Astrocyte (in vitro differentiated cells and primary cell): ENCODE results near the gene STRN. TPM values are rescaled to one million over a fixed set of nuclear protein-coding genes. Genes with fewer than 3 reads are reported as not detected.

Experiments used
- DNase-seq: peaks from one replicate; pipeline ENCODE4 v3.0.0-alpha.2; 2010; ENCODE audit warnings: low read depth
- FAIRE-seq: peaks from 2 replicates; lab custom pipeline; 2011; peaks lifted over from hg19 to GRCh38; lab: Jason Lieb, UNC
- H2AFZ ChIP-seq: 2 replicates; pipeline ENCODE4 v1.6.0; 2012; ENCODE audit warnings: low read depth, low read length, inconsistent platforms
- H3K27ac ChIP-seq: 2 replicates; pipeline ENCODE4 v1.5.1; 2011; ENCODE audit warnings: low read depth, low read length, inconsistent platforms
- H3K27me3 ChIP-seq: 2 replicates; pipeline ENCODE4 v1.6.0; 2011; ENCODE audit warnings: low read length, inconsistent platforms; ENCODE audit not compliant: insufficient read depth
- H3K36me3 ChIP-seq: 2 replicates; pipeline ENCODE4 v1.5.1; 2011; ENCODE audit warnings: low read length, inconsistent platforms; ENCODE audit not compliant: insufficient read depth
- H3K4me1 ChIP-seq: 2 replicates; pipeline ENCODE4 v1.5.1; 2011; ENCODE audit warnings: low read length, inconsistent platforms; ENCODE audit not compliant: insufficient read depth
- H3K4me2 ChIP-seq: 2 replicates; pipeline ENCODE4 v1.6.0; 2012; ENCODE audit warnings: low read length, inconsistent platforms
- H3K4me3 ChIP-seq: 2 replicates; pipeline ENCODE4 v1.5.1; 2011; ENCODE audit warnings: low read depth, mild to moderate bottlenecking, low read length, inconsistent platforms; ENCODE audit not compliant: insufficient read depth
- H3K79me2 ChIP-seq: 2 replicates; pipeline ENCODE4 v1.6.0; 2012; ENCODE audit warnings: mild to moderate bottlenecking, low read length, inconsistent platforms; ENCODE audit not compliant: insufficient read depth
- H3K9ac ChIP-seq: 2 replicates; pipeline ENCODE4 v1.6.0; 2012; ENCODE audit warnings: mild to moderate bottlenecking, low read length, inconsistent platforms
- H3K9me3 ChIP-seq: 2 replicates; pipeline ENCODE4 v1.5.1; 2012; ENCODE audit warnings: low read depth, mild to moderate bottlenecking, low read length, inconsistent platforms; ENCODE audit not compliant: insufficient read depth
- H4K20me1 ChIP-seq: 2 replicates; pipeline ENCODE4 v1.6.0; 2012; ENCODE audit warnings: low read length, inconsistent platforms; ENCODE audit not compliant: insufficient read depth
- H3K27ac Mint-ChIP-seq: one replicate; pipeline ENCODE4 v1.8.0; 2021; ENCODE audit warnings: mild to moderate bottlenecking, mixed read lengths; ENCODE audit not compliant: unreplicated experiment
- H3K27me3 Mint-ChIP-seq: one replicate; pipeline ENCODE4 v1.8.0; 2021; ENCODE audit warnings: low read depth, mixed read lengths; ENCODE audit not compliant: unreplicated experiment
- H3K36me3 Mint-ChIP-seq: one replicate; pipeline ENCODE4 v1.8.0; 2021; ENCODE audit warnings: low read depth, mixed read lengths; ENCODE audit not compliant: unreplicated experiment
- H3K4me1 Mint-ChIP-seq: one replicate; pipeline ENCODE4 v1.8.0; 2021; ENCODE audit warnings: low read depth, mixed read lengths; ENCODE audit not compliant: unreplicated experiment
- H3K4me3 Mint-ChIP-seq: one replicate; pipeline ENCODE4 v1.8.0; 2021; ENCODE audit warnings: mild to moderate bottlenecking, moderate library complexity, mixed read lengths; ENCODE audit not compliant: unreplicated experiment
- H3K9me3 Mint-ChIP-seq: one replicate; pipeline ENCODE4 v1.8.0; 2021; ENCODE audit warnings: mild to moderate bottlenecking, mixed read lengths; ENCODE audit not compliant: unreplicated experiment
- EZH2 ChIP-seq: IDR thresholded peaks from 2 replicates; pipeline ENCODE4 v1.6.1; 2012; ENCODE audit warnings: mild to moderate bottlenecking, low read length, inconsistent platforms; ENCODE audit not compliant: insufficient read depth
- total RNA-seq: library from RNA; stranded (reverse); gene quantifications from 2 replicates; pipeline ENCODE4 v1.2.1, GENCODE V29; 2021
- TF ChIP-seq, protein P1 (sequence below): IDR thresholded peaks from 2 replicates; pipeline ENCODE4 v1.5.1; 2011; ENCODE audit warnings: low read depth, mild to moderate bottlenecking, inconsistent platforms, low read length, moderate library complexity; ENCODE audit not compliant: insufficient read depth

Gene STRN
- total RNA-seq, 1 donor from 2014 or later = 25.6 TPM

DNA sequence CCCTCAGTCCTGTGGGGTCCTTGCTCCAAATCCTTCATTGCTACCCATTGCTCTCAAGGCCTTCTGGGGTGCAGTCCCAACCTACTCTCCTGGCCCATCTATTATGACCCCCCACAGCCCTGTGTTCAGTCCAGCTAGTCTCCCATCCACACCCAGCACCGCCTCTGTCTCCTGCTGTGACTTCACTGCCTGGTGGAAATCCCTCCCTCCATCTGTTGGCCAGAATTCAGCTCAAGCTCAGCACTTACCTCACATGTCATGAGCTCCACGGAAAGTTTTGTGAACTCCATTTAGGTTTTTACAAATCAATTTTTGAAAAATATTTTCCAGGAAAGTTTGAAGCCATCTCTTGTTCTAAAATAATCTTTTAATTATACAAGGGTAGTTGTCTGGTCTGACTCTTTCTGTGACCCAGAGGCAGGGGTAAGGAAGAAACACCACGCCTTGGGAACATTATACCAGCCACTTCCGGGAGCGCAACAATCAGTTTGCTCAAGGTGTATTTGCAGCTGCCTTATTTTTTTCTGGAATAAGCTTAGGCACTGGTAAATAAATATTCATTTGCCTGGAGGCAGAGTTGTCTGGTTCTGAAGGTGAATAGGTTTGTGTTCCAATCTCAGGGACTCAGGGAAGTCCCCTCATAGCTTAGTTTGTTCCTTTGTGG is 159.0 kb downstream of the STRN start:
- FAIRE-seq = no peak
- H3K36me3 ChIP-seq = no peaks in the 10 kb centered on the region
- peaks cover 2% of the 10 kb centered on the region for H3K9me3 Mint-ChIP-seq

DNA sequence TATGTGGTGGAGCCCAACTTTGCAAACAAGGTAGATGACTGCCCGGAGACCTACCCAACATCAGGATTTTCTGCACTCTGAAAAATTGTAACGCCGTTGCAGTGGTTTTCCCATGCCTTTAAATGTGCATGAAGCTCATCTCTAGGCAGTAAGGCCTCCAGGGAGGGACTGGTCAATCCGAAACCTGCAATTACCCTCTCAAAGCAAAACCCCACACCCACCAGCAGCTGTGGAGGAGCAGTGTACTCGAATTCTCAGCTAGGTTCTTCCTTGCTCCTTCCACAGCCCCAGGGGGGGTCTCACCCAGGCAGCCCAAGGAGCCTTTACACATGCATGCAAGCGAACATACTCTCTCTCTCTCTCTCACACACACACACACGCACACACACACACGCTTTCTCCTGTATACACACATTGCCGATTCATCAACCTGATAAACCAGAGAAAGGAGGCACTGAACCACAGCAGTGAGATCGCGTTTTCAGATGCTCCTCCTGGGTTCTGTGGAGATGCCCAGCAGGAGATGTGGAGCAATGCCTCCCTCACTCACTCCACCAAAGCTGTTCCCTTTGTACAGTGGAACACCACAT is 160.6 kb downstream of the STRN start:
- no peak overlapping the region for H3K27ac Mint-ChIP-seq
- FAIRE-seq (no peak), DNase-seq (no peak)
- H2AFZ ChIP-seq = no peak overlapping the region
- H3K27me3 ChIP-seq = no peaks in the 10 kb centered on the region
- no peak overlapping the region for H3K4me2 ChIP-seq
- TF ChIP-seq, protein P1, sequence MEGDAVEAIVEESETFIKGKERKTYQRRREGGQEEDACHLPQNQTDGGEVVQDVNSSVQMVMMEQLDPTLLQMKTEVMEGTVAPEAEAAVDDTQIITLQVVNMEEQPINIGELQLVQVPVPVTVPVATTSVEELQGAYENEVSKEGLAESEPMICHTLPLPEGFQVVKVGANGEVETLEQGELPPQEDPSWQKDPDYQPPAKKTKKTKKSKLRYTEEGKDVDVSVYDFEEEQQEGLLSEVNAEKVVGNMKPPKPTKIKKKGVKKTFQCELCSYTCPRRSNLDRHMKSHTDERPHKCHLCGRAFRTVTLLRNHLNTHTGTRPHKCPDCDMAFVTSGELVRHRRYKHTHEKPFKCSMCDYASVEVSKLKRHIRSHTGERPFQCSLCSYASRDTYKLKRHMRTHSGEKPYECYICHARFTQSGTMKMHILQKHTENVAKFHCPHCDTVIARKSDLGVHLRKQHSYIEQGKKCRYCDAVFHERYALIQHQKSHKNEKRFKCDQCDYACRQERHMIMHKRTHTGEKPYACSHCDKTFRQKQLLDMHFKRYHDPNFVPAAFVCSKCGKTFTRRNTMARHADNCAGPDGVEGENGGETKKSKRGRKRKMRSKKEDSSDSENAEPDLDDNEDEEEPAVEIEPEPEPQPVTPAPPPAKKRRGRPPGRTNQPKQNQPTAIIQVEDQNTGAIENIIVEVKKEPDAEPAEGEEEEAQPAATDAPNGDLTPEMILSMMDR = no peak
- no peak for TF ChIP-seq EZH2
- peaks cover 3% of the 10 kb centered on the region for H3K9me3 Mint-ChIP-seq
- no peaks in the 10 kb centered on the region for H3K4me1 ChIP-seq
- no peaks in the 10 kb centered on the region for H3K36me3 Mint-ChIP-seq
- H3K4me1 Mint-ChIP-seq = no peaks in the 10 kb centered on the region
- no peaks in the 10 kb centered on the region for H3K9me3 ChIP-seq
- H3K36me3 ChIP-seq = no peaks in the 10 kb centered on the region
- H3K27ac ChIP-seq = no peak overlapping the region
- H4K20me1 ChIP-seq = no peaks in the 10 kb centered on the region
- H3K9ac ChIP-seq = no peak overlapping the region
- no peak overlapping the region for H3K4me3 ChIP-seq
- H3K79me2 ChIP-seq = no peaks in the 10 kb centered on the region
- H3K27me3 Mint-ChIP-seq = peaks cover 10% of the 10 kb centered on the region
- no peak overlapping the region for H3K4me3 Mint-ChIP-seq

More for the DNA sequence above, 159.0 kb downstream of the STRN start:
- no peak for DNase-seq
- no peak overlapping the region for H3K9ac ChIP-seq
- Mint-ChIP-seq H3K27me3 (peaks cover 8% of the 10 kb centered on the region), H3K4me3 (no peak overlapping the region), H3K4me1 (no peaks in the 10 kb centered on the region), H3K36me3 (no peaks in the 10 kb centered on the region), H3K27ac (no peak overlapping the region)
- H3K27me3 ChIP-seq = no peaks in the 10 kb centered on the region
- H3K27ac ChIP-seq = no peak overlapping the region
- no peaks in the 10 kb centered on the region for H3K9me3 ChIP-seq
- no peak overlapping the region for H3K4me3 ChIP-seq
- no peak overlapping the region for H3K4me2 ChIP-seq
- no peaks in the 10 kb centered on the region for H4K20me1 ChIP-seq
- no peaks in the 10 kb centered on the region for H3K79me2 ChIP-seq
- no peaks in the 10 kb centered on the region for H3K4me1 ChIP-seq
- no peak for TF ChIP-seq EZH2
- TF ChIP-seq, protein P1 = no peak
- H2AFZ ChIP-seq = no peak overlapping the region

DNA sequence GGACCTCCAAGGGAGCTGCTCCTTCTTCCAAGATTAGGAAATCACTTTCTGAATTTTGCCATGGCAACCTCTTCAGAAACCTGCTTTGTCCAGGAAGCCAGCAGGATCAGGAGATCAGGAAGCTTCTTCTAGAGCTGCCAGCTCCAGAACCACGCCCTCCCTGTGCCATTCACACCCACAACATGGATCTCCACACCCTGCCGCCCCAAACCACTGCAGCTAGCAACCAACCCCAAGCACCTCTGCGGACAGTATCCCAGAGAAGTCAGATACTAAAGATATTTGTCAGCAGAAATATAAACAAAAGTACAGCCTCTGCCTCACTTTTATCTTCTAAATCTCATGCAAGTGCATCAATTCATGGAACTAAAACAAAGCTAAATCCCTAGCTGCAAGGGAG is 163.4 kb downstream of the STRN start:
- H2AFZ ChIP-seq = no peak overlapping the region

More for the DNA sequence above, 163.4 kb downstream of the STRN start:
- Histone ChIP-seq H3K9ac (no peak overlapping the region), H3K27me3 (no peaks in the 10 kb centered on the region), H3K4me2 (no peak overlapping the region), H3K9me3 (no peaks in the 10 kb centered on the region), H3K79me2 (no peaks in the 10 kb centered on the region), H3K27ac (no peak overlapping the region), H4K20me1 (no peaks in the 10 kb centered on the region), H3K4me1 (no peaks in the 10 kb centered on the region), H3K36me3 (no peaks in the 10 kb centered on the region), H3K4me3 (no peak overlapping the region)
- TF ChIP-seq, protein P1 = no peak
- no peak for TF ChIP-seq EZH2
- Mint-ChIP-seq H3K36me3 (no peaks in the 10 kb centered on the region), H3K27ac (no peak overlapping the region), H3K27me3 (peaks cover 10% of the 10 kb centered on the region), H3K4me3 (no peak overlapping the region), H3K9me3 (peaks cover 3% of the 10 kb centered on the region), H3K4me1 (no peaks in the 10 kb centered on the region)
- no peak for DNase-seq
- no peak for FAIRE-seq
